ENCODE data around the gene CCNK. TPM values are rescaled to one million over a fixed set of nuclear protein-coding genes. Genes with fewer than 3 reads are reported as not detected.

The CCNK gene
- total RNA-seq, 4 donors from 2014 or later, result 14.5 to 42.6 (median 31.3) TPM

DNA sequence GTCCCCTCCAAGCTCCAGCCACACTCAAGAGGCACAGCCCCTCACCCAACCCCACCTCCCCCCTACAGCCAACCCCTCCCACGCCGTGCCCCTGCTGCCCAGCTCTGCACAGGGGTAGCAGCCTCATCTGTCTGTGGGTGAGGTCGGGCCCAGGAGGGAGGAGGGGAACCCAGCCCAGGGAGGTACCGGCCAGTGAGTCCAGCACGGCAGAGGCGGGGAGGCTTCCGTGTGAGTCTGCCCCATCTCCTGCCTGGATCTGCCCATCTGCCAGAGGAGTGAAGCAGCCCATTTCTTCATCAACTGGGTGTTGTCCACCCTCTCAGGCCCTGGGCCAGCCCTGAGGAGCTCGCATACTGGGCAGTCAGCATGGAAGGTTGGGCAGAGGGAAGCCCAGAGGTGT lies 54.2 kb downstream of the CCNK start:
- WGBS, 2 donors (ENCODE audit: low coverage in 1 of 2), result 75% methylated on average over 8 of the region's 8 CpGs; no CpG with 5 or more reads in 1 of the 2 donors
- Histone ChIP-seq H3K9me3 (no peaks in the 10 kb centered on the region), H3K36me3 (no peaks in the 10 kb centered on the region), H3K27me3 (no peaks in the 10 kb centered on the region), H3K4me1 (peaks cover 3 to 45% (median 20%) of the 10 kb centered on the region in 4 donors), H3K27ac (peak overlapping the region in 3 of 4 donors; percentile 54 to 85 (median 70)), H3K4me3 (no peak overlapping the region)
- DNase-seq, result no peak
- TF ChIP-seq EP300 (IDR thresholded peaks at IDR 0.05; ENCODE audit: low read depth) (no peak), POLR2AphosphoS5 (IDR thresholded peaks at IDR 0.05) (no peak), POLR2A (IDR thresholded peaks at IDR 0.05) (no peak)
- TF ChIP-seq, protein P1, sequence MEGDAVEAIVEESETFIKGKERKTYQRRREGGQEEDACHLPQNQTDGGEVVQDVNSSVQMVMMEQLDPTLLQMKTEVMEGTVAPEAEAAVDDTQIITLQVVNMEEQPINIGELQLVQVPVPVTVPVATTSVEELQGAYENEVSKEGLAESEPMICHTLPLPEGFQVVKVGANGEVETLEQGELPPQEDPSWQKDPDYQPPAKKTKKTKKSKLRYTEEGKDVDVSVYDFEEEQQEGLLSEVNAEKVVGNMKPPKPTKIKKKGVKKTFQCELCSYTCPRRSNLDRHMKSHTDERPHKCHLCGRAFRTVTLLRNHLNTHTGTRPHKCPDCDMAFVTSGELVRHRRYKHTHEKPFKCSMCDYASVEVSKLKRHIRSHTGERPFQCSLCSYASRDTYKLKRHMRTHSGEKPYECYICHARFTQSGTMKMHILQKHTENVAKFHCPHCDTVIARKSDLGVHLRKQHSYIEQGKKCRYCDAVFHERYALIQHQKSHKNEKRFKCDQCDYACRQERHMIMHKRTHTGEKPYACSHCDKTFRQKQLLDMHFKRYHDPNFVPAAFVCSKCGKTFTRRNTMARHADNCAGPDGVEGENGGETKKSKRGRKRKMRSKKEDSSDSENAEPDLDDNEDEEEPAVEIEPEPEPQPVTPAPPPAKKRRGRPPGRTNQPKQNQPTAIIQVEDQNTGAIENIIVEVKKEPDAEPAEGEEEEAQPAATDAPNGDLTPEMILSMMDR (IDR thresholded peaks at IDR 0.05), result no peak
- in situ Hi-C loops (cut with MboI; ENCODE audit: low pct_ligation_motif_present in 1 of 4, low pct_unique_long_range_greater_than_20kb in 1 of 4, low sequenced_read_pairs in 3 of 4), result loop anchor here in 1 of 4 donors (25.0 kb wide), 1 partner anchor 352 kb away; no protein-coding TSS in a partner anchor
- intact Hi-C loops (cut with DNase I; ENCODE audit: low total_unique reads), result no loop called here

DNA sequence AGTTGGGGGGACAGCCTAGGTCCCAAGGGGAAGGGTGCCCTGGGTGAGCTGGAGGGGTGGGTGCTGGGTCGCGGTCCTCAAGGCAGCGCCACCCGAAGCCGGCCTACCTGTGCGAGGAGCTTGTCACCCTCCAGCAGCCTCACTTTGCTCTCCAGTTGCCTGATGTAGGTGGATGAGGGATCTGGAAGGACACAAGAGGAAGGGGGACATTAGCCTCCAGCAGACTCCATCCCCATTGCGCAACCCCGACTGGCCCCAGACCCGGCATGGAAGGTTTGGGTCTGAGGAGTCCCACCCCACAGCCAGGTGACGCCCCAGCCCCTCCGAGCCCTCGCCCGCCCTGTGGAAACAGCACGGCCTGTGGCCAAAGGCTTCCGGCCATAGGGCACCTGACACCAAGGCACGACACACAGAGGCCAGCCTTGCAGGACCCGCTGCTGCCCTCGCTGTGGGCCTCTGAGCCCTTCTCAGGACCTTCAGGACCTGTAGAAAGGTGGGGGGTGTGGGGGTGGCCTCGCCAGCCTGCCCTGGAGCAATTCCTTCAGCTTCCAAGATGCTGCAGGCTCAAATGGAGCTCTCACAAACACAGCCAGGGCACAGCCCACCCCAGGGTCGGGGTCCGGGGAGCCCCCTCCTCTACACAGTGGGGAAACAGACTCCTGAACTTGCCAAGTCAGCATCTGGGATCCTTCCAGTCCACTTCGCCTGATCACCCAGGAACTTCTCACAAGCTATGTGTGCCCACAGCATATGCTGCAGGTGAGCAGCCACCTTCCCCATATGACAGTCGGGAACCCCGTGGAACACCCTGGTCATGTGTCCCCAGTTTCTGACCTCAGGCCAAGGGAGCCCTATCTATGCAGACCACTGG lies 54.9 kb downstream of the CCNK start:
- no peak overlapping the region for H3K4me3 ChIP-seq
- H3K4me1 ChIP-seq, result peaks cover 1 to 42% (median 23%) of the 10 kb centered on the region in 4 donors
- whole genome bisulfite sequencing, 2 donors (ENCODE audit: low coverage in 1 of 2), result 88 to 97% methylated on average over 5 to 22 of the region's 24 CpGs
- no peak for DNase-seq
- in situ Hi-C loops (cut with MboI; ENCODE audit: low pct_ligation_motif_present in 1 of 4, low pct_unique_long_range_greater_than_20kb in 1 of 4, low sequenced_read_pairs in 3 of 4) (loop anchor here in 1 of 4 donors (25.0 kb wide), 1 partner anchor 351 kb away; no protein-coding TSS in a partner anchor), intact Hi-C loops (cut with DNase I; ENCODE audit: low total_unique reads) (no loop called here)
- H3K9me3 ChIP-seq, result no peaks in the 10 kb centered on the region
- TF ChIP-seq EP300 (IDR thresholded peaks at IDR 0.05; ENCODE audit: low read depth) (no peak), POLR2AphosphoS5 (IDR thresholded peaks at IDR 0.05) (no peak), POLR2A (IDR thresholded peaks at IDR 0.05) (no peak)
- TF ChIP-seq, protein P1 (IDR thresholded peaks at IDR 0.05), result no peak
- H3K27me3 ChIP-seq, result no peaks in the 10 kb centered on the region
- no peaks in the 10 kb centered on the region for H3K36me3 ChIP-seq
- peak overlapping the region; percentile 2 to 85 (median 64) for H3K27ac ChIP-seq

- H3K4me3 ChIP-seq, result no peak overlapping the region
- DNase-seq, result peak; percentile 48
- intact Hi-C loops (cut with DNase I; ENCODE audit: low total_unique reads) (no loop called here), in situ Hi-C loops (cut with MboI; ENCODE audit: low pct_ligation_motif_present in 1 of 4, low pct_unique_long_range_greater_than_20kb in 1 of 4, low sequenced_read_pairs in 3 of 4) (loop anchor here in 1 of 4 donors (25.0 kb wide), 1 partner anchor 350 kb away; no protein-coding TSS in a partner anchor)
- H3K27ac ChIP-seq, result peak overlapping the region; percentile 19 to 85 (median 64)
- 86% methylated on average over 3 of the region's 6 CpGs; no CpG with 5 or more reads in 1 of the 2 donors for WGBS, 2 donors (ENCODE audit: low coverage in 1 of 2)
- no peak for TF ChIP-seq POLR2A (IDR thresholded peaks at IDR 0.05)
- TF ChIP-seq, protein P1 (IDR thresholded peaks at IDR 0.05), result peak in 1 of 5 experiments; percentile 12
- H3K4me1 ChIP-seq, result peaks cover 9 to 43% (median 26%) of the 10 kb centered on the region in 4 donors
- H3K9me3 ChIP-seq, result no peaks in the 10 kb centered on the region
- H3K27me3 ChIP-seq, result no peaks in the 10 kb centered on the region
- H3K36me3 ChIP-seq, result no peaks in the 10 kb centered on the region
Observed at GRCh38 chr14:99537399-99537798, 56.2 kb downstream of the CCNK start.

- intact Hi-C loops (cut with DNase I; ENCODE audit: low total_unique reads), result no loop called here
- Histone ChIP-seq H3K36me3 (no peaks in the 10 kb centered on the region), H3K27ac (peak overlapping the region; percentile 19 to 85 (median 64)), H3K27me3 (no peaks in the 10 kb centered on the region), H3K9me3 (no peaks in the 10 kb centered on the region), H3K4me1 (peaks cover 9 to 43% (median 26%) of the 10 kb centered on the region in 4 donors), H3K4me3 (no peak overlapping the region)
- TF ChIP-seq EP300 (IDR thresholded peaks at IDR 0.05; ENCODE audit: low read depth) (no peak), POLR2AphosphoS5 (IDR thresholded peaks at IDR 0.05) (no peak), POLR2A (IDR thresholded peaks at IDR 0.05) (no peak)
- TF ChIP-seq, protein P1 (IDR thresholded peaks at IDR 0.05), result peak in 1 of 5 experiments; percentile 12
- WGBS, 2 donors (ENCODE audit: low coverage in 1 of 2), result 74% methylated on average over 9 of the region's 9 CpGs; no CpG with 5 or more reads in 1 of the 2 donors
- in situ Hi-C loops (cut with MboI; ENCODE audit: low pct_ligation_motif_present in 1 of 4, low pct_unique_long_range_greater_than_20kb in 1 of 4, low sequenced_read_pairs in 3 of 4), result loop anchor here in 1 of 4 donors (25.0 kb wide), 1 partner anchor 349 kb away; no protein-coding TSS in a partner anchor
- DNase-seq, result no peak
Observed at GRCh38 chr14:99538275-99538674, 57.1 kb downstream of the CCNK start.

Measured in transverse colon (tissue), 4 donors.